Sigmoid colon (tissue), 4 donors: ENCODE results near the gene SLC9A5.

ENCODE experiments used
- CTCF ChIP-seq, 4 experiments: fragments of 450-650 bp in 3 of 4; fragments of 200-600 bp in 1 of 4; IDR thresholded peaks; one replicate each; pipeline ENCODE4 v1.5.1; 2016 to 2019; ENCODE audit warnings: antibody characterized with exemption in 4 of 4, mild to moderate bottlenecking in 3 of 4, moderate library complexity in 2 of 4
- EP300 ChIP-seq, 4 donors: sonication (generic); formaldehyde crosslinking; IDR thresholded peaks; one replicate each; pipeline ENCODE4 v1.6.1; 2017; ENCODE audit warnings: antibody characterized with exemption in 4 of 4

GRCh38 chr16:67216612-67217490 is 31.9 kb upstream of the SLC9A5 start:
- TF ChIP-seq CTCF (IDR thresholded peaks at IDR 0.05) (no peak), EP300 (IDR thresholded peaks at IDR 0.05) (no peak)
